Measurements from ENCODE around the gene ATF6. TPM values are rescaled to one million over a fixed set of nuclear protein-coding genes. Genes with fewer than 3 reads are reported as not detected.
A peak's percentile ranks its signal among the peaks of the same experiment; 100 is the strongest.

Gene ATF6
- total and polyA plus RNA-seq, 9 of the 15 experiments (the other 6 are each of a cell fraction or from before 2014, with no cell fraction given), result 11.7 to 32.4 (median 20.4) TPM

- TF ChIP-seq, protein P1, sequence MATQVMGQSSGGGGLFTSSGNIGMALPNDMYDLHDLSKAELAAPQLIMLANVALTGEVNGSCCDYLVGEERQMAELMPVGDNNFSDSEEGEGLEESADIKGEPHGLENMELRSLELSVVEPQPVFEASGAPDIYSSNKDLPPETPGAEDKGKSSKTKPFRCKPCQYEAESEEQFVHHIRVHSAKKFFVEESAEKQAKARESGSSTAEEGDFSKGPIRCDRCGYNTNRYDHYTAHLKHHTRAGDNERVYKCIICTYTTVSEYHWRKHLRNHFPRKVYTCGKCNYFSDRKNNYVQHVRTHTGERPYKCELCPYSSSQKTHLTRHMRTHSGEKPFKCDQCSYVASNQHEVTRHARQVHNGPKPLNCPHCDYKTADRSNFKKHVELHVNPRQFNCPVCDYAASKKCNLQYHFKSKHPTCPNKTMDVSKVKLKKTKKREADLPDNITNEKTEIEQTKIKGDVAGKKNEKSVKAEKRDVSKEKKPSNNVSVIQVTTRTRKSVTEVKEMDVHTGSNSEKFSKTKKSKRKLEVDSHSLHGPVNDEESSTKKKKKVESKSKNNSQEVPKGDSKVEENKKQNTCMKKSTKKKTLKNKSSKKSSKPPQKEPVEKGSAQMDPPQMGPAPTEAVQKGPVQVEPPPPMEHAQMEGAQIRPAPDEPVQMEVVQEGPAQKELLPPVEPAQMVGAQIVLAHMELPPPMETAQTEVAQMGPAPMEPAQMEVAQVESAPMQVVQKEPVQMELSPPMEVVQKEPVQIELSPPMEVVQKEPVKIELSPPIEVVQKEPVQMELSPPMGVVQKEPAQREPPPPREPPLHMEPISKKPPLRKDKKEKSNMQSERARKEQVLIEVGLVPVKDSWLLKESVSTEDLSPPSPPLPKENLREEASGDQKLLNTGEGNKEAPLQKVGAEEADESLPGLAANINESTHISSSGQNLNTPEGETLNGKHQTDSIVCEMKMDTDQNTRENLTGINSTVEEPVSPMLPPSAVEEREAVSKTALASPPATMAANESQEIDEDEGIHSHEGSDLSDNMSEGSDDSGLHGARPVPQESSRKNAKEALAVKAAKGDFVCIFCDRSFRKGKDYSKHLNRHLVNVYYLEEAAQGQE (IDR thresholded peaks at IDR 0.05; ENCODE audit: borderline replicate concordance), result no peak
- TF ChIP-seq, protein P1 (CRISPR knock-in tag; IDR thresholded peaks at IDR 0.05; ENCODE audit: low read depth), result 0 out of 2 replicates have a peak, but pooled peaks have one; percentile 71
- TF ChIP-seq NFXL1 (CRISPR knock-in tag; IDR thresholded peaks at IDR 0.05) (0 out of 2 replicates have a peak, but pooled peaks have one; percentile 22), ZFP1 (CRISPR knock-in tag; IDR thresholded peaks at IDR 0.05) (no peak), KDM5B (IDR thresholded peaks at IDR 0.05; ENCODE audit: insufficient replicate concordance, low read depth, low read length) (peak; percentile 78), SFPQ (IDR thresholded peaks at IDR 0.05; ENCODE audit: low read depth, low read length) (no peak), HDAC2 (IDR thresholded peaks at IDR 0.05) (peak; percentile 83), SMARCA4 (IDR thresholded peaks at IDR 0.05) (peak; percentile 22; the same call in 1 of the 2 replicates), POLR3G (IDR thresholded peaks at IDR 0.05; ENCODE audit: extremely low read depth, insufficient read length, insufficient replicate concordance) (no peak), ILF3 (IDR thresholded peaks at IDR 0.05; ENCODE audit: borderline replicate concordance) (no peak), CXXC5 (CRISPR knock-in tag; IDR thresholded peaks at IDR 0.05) (peak; percentile 77)
- TF ChIP-seq, protein P2, sequence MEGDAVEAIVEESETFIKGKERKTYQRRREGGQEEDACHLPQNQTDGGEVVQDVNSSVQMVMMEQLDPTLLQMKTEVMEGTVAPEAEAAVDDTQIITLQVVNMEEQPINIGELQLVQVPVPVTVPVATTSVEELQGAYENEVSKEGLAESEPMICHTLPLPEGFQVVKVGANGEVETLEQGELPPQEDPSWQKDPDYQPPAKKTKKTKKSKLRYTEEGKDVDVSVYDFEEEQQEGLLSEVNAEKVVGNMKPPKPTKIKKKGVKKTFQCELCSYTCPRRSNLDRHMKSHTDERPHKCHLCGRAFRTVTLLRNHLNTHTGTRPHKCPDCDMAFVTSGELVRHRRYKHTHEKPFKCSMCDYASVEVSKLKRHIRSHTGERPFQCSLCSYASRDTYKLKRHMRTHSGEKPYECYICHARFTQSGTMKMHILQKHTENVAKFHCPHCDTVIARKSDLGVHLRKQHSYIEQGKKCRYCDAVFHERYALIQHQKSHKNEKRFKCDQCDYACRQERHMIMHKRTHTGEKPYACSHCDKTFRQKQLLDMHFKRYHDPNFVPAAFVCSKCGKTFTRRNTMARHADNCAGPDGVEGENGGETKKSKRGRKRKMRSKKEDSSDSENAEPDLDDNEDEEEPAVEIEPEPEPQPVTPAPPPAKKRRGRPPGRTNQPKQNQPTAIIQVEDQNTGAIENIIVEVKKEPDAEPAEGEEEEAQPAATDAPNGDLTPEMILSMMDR (IDR thresholded peaks at IDR 0.05 in 2 of 3, conservative IDR thresholded peaks at IDR 0.05 in 1 of 3; ENCODE audit: insufficient read depth in 2 of 3, low read depth in 1 of 3, low read length in 3 of 3), result peak; percentile 30 to 43 (median 38); a peak in 4 of 6 replicates
Measured at GRCh38 chr1:161749509-161750407, 16.4 kb upstream of the ATF6 start, which contains the start of gene DUSP12 (continued).
